Thymus (tissue), 11 donors: ENCODE results near the gene PLAAT4. TPM values are rescaled to one million over a fixed set of nuclear protein-coding genes. Genes with fewer than 3 reads are reported as not detected.
A peak's percentile ranks its signal among the peaks of the same experiment; 100 is the strongest.

ENCODE experiments used
- DNase-seq, 9 donors: peaks; one replicate each; pipeline ENCODE4 v3.0.0-alpha.2; 2013; ENCODE audit warnings: low spot score in 9 of 9, low read depth in 6 of 9, missing footprints in 1 of 9
- H3K27ac ChIP-seq, 2 donors: one replicate each; pipeline ENCODE4 v1.5.1; 2013; ENCODE audit warnings: control low read depth in 1 of 2, low read depth in 1 of 2, low read length in 1 of 2, mild to moderate bottlenecking in 1 of 2, moderate library complexity in 1 of 2
- H3K27me3 ChIP-seq, 2 donors: one replicate each; pipeline ENCODE4 v1.5.1; 2013; ENCODE audit warnings: low read length in 1 of 2; ENCODE audit not compliant: control insufficient read depth in 2 of 2, insufficient read depth in 1 of 2
- H3K36me3 ChIP-seq, 2 donors: one replicate each; pipeline ENCODE4 v1.5.1; 2013; ENCODE audit warnings: low read length in 1 of 2, mild to moderate bottlenecking in 1 of 2, moderate library complexity in 1 of 2; ENCODE audit not compliant: control insufficient read depth in 2 of 2, insufficient read depth in 2 of 2
- H3K4me1 ChIP-seq, 2 donors: one replicate each; pipeline ENCODE4 v1.5.1; 2013; ENCODE audit warnings: low read length in 2 of 2; ENCODE audit not compliant: control insufficient read depth in 2 of 2, insufficient read depth in 2 of 2
- H3K4me3 ChIP-seq, 2 donors: one replicate each; pipeline ENCODE4 v1.5.1; 2013; ENCODE audit warnings: low read length in 2 of 2, control low read depth in 1 of 2, mild to moderate bottlenecking in 1 of 2
- H3K9me3 ChIP-seq, 2 donors: one replicate each; pipeline ENCODE4 v1.5.1; 2013; ENCODE audit warnings: low read length in 1 of 2, mild to moderate bottlenecking in 1 of 2; ENCODE audit not compliant: control insufficient read depth in 2 of 2, insufficient read depth in 1 of 2
- WGBS: extraction: QIAGEN DNeasy Blood & Tissue Kit; methylation state at CpG from one replicate; pipeline ENCODE4 v1.1.7; 2013; 5-methylcytosine and 5-hydroxymethylcytosine counted together
- polyA plus RNA-seq: library from polyadenylated mRNA; stranded (reverse); fragments of 200-250 nt; gene quantifications from one replicate; pipeline ENCODE4 v1.2.3, GENCODE V29; 2013
- total RNA-seq: library from RNA; stranded (reverse); fragments of 120-200 nt; gene quantifications from one replicate; pipeline ENCODE4 v1.2.4, GENCODE V29; 2013
- donor health status: healthy.

The PLAAT4 gene
- total and polyA plus RNA-seq, 2 donors, result 68.3 to 109 TPM

GRCh38 chr11:63586451-63587166, 50.0 kb downstream of the PLAAT4 start:
- Histone ChIP-seq H3K4me1 (no peaks in the 10 kb centered on the region), H3K9me3 (no peaks in the 10 kb centered on the region), H3K4me3 (no peak overlapping the region), H3K27ac (no peak overlapping the region), H3K27me3 (no peaks in the 10 kb centered on the region), H3K36me3 (no peaks in the 10 kb centered on the region)
- DNase-seq, result no peak
- 97% methylated on average over 6 of the region's 6 CpGs for WGBS

GRCh38 chr11:63589000-63589399, 52.4 kb downstream of the PLAAT4 start:
- Histone ChIP-seq H3K4me3 (no peak overlapping the region), H3K27me3 (no peaks in the 10 kb centered on the region), H3K27ac (no peak overlapping the region), H3K36me3 (no peaks in the 10 kb centered on the region), H3K4me1 (no peaks in the 10 kb centered on the region), H3K9me3 (no peaks in the 10 kb centered on the region)
- 94% methylated on average over 3 of the region's 3 CpGs for WGBS
- DNase-seq, result no peak

GRCh38 chr11:63590024-63590788, 53.6 kb downstream of the PLAAT4 start:
- H3K27me3 ChIP-seq, result no peaks in the 10 kb centered on the region

GRCh38 chr11:63592975-63593395, 56.4 kb downstream of the PLAAT4 start:
- Histone ChIP-seq H3K4me1 (no peaks in the 10 kb centered on the region), H3K27ac (no peak overlapping the region), H3K4me3 (no peak overlapping the region), H3K27me3 (no peaks in the 10 kb centered on the region), H3K9me3 (no peaks in the 10 kb centered on the region), H3K36me3 (no peaks in the 10 kb centered on the region)
- 92% methylated on average over 4 of the region's 4 CpGs for WGBS
- DNase-seq, result peak in 1 of 9 donors; percentile 15

More at GRCh38 chr11:63590024-63590788, 53.6 kb downstream of the PLAAT4 start:
- H3K9me3 ChIP-seq, result no peaks in the 10 kb centered on the region
- H3K4me1 ChIP-seq, result no peaks in the 10 kb centered on the region
- no peak overlapping the region for H3K27ac ChIP-seq
- no peak overlapping the region for H3K4me3 ChIP-seq
- 97% methylated on average over 18 of the region's 18 CpGs for WGBS
- no peaks in the 10 kb centered on the region for H3K36me3 ChIP-seq
- DNase-seq, result no peak

- Histone ChIP-seq H3K27ac (no peak overlapping the region), H3K27me3 (no peaks in the 10 kb centered on the region), H3K4me1 (no peaks in the 10 kb centered on the region), H3K36me3 (no peaks in the 10 kb centered on the region), H3K4me3 (no peak overlapping the region), H3K9me3 (no peaks in the 10 kb centered on the region)
- DNase-seq, result no peak
- 98% methylated on average over 4 of the region's 4 CpGs for WGBS
Observed at GRCh38 chr11:63595296-63595695, 58.7 kb downstream of the PLAAT4 start.

Other genes with a start within 250 kb of the PLAAT4 start
- not detected for gene SLC22A9, start 167.0 kb upstream of the PLAAT4 start, total RNA-seq
- gene SLC22A9, start 167.0 kb upstream of the PLAAT4 start, polyA plus RNA-seq, result 0.02 TPM
- gene PLAAT5, start 45.6 kb upstream of the PLAAT4 start, total RNA-seq, result 0.19 TPM
- 0.11 TPM for gene PLAAT5, start 45.6 kb upstream of the PLAAT4 start, polyA plus RNA-seq
- gene LGALS12, start 30.7 kb upstream of the PLAAT4 start, total RNA-seq, result 0.71 TPM
- 0.21 TPM for gene LGALS12, start 30.7 kb upstream of the PLAAT4 start, polyA plus RNA-seq
- gene PLAAT2, start 26.6 kb downstream of the PLAAT4 start, total RNA-seq, result 0.19 TPM
- gene PLAAT2, start 26.6 kb downstream of the PLAAT4 start, polyA plus RNA-seq, result 1.8 TPM
- gene PLAAT3, start 77.6 kb downstream of the PLAAT4 start, total RNA-seq, result 2.1 TPM
- 21.8 TPM for gene PLAAT3, start 77.6 kb downstream of the PLAAT4 start, polyA plus RNA-seq
- gene ATL3, start 134.6 kb downstream of the PLAAT4 start, total RNA-seq, result 17.8 TPM
- 18.9 TPM for gene ATL3, start 134.6 kb downstream of the PLAAT4 start, polyA plus RNA-seq
- 26.0 TPM for gene RTN3, start 144.7 kb downstream of the PLAAT4 start, total RNA-seq
- 57.7 TPM for gene RTN3, start 144.7 kb downstream of the PLAAT4 start, polyA plus RNA-seq
- 15.7 TPM for gene ZFTA, start 232.0 kb downstream of the PLAAT4 start, total RNA-seq
- gene ZFTA, start 232.0 kb downstream of the PLAAT4 start, polyA plus RNA-seq, result 10.3 TPM